Measurements from ENCODE around the gene ZACN.
"Not testable (repeated sequence)": the region's sequence is repeated elsewhere in the genome, so short reads cannot be mapped to it uniquely, and the experiment has no call there.

Gene ZACN

GRCh38 chr17:76038050-76038449 lies 40.9 kb upstream of the ZACN start:
- no peak for DNase-seq (ENCODE audit: extremely low read depth, low read depth)
- no peak for TF ChIP-seq CTCF (IDR thresholded peaks at IDR 0.05; ENCODE audit: low read depth, low read length)

- no peak for TF ChIP-seq CTCF (IDR thresholded peaks at IDR 0.05; ENCODE audit: low read depth, low read length)
- no peak for DNase-seq (ENCODE audit: extremely low read depth, low read depth)
These were observed 39.9 kb upstream of the ZACN start for GRCh38 chr17:76039121-76039520.

GRCh38 chr17:76040376-76040775 lies 38.6 kb upstream of the ZACN start:
- TF ChIP-seq CTCF (IDR thresholded peaks at IDR 0.05; ENCODE audit: low read depth, low read length), result no peak
- DNase-seq (ENCODE audit: extremely low read depth, low read depth), result no peak

GRCh38 chr17:76042868-76043267 lies 36.1 kb upstream of the ZACN start:
- DNase-seq (ENCODE audit: extremely low read depth, low read depth), result not testable (repeated sequence)

- DNase-seq (ENCODE audit: extremely low read depth, low read depth), result not testable (repeated sequence)
These were observed 34.4 kb upstream of the ZACN start for GRCh38 chr17:76044475-76045007.

GRCh38 chr17:76046064-76046463 lies 32.9 kb upstream of the ZACN start:
- no peak for DNase-seq (ENCODE audit: extremely low read depth, low read depth)
- TF ChIP-seq CTCF (IDR thresholded peaks at IDR 0.05; ENCODE audit: low read depth, low read length), result no peak

- no peak for DNase-seq (ENCODE audit: extremely low read depth, low read depth)
- TF ChIP-seq CTCF (IDR thresholded peaks at IDR 0.05; ENCODE audit: low read depth, low read length), result no peak
These were observed 30.9 kb upstream of the ZACN start for GRCh38 chr17:76048025-76048605.

GRCh38 chr17:76048711-76049110 lies 30.3 kb upstream of the ZACN start:
- no peak for DNase-seq (ENCODE audit: extremely low read depth, low read depth)
- TF ChIP-seq CTCF (IDR thresholded peaks at IDR 0.05; ENCODE audit: low read depth, low read length), result no peak

Data from AG09319 (cell line).